Measurements from ENCODE around the gene CCDC116.
"Not testable (repeated sequence)": the region's sequence is repeated elsewhere in the genome, so short reads cannot be mapped to it uniquely, and the experiment has no call there.

The CCDC116 gene

DNA sequence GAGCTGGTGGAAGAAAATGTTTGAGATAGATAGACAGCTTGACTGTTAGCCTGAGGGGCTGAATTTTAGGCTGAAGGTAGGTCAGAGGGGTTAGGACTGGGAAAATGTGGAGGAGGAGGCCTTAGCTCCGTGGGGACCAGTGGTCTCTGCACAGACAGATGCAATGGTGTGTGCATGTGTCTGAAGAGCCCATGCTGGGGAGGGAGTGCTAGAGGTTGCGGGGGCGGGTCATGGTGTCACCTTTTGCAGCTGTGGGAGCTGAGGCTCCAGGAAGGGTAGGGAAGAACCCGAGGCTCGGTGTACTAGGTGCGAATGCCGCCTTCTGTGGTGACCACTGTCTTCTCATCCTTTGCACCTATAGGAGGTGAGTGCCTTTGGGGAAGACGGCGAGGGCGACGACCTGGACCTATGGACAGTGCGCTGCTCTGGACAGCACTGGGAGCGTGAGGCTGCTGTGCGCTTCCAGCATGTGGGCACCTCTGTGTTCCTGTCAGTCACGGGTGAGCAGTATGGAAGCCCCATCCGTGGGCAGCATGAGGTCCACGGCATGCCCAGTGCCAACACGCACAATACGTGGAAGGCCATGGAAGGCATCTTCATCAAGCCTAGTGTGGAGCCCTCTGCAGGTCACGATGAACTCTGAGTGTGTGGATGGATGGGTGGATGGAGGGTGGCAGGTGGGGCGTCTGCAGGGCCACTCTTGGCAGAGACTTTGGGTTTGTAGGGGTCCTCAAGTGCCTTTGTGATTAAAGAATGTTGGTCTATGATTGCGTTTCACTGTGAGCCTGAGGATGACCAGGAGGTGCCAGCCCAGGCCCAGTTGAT, 11.2 kb downstream of the CCDC116 start:
- Histone ChIP-seq H3K4ac (ENCODE audit: low read depth, low read length) (no peak overlapping the region), H3K56ac (ENCODE audit: low read length) (peak overlapping the region; percentile 19), H3K23ac (ENCODE audit: low read length) (no peak overlapping the region), H3K18ac (ENCODE audit: low read length) (no peak overlapping the region), H3K27ac (ENCODE audit: low read depth, low read length) (no peak overlapping the region), H2AK5ac (ENCODE audit: low read length) (no peak overlapping the region), H4K8ac (ENCODE audit: low read depth, low read length) (no peak overlapping the region), H3K4me1 (ENCODE audit: control insufficient read depth, low read depth, low read length) (peaks cover 2% of the 10 kb centered on the region), H2BK5ac (ENCODE audit: low read length) (no peak overlapping the region), H3K9ac (ENCODE audit: low read length) (peak overlapping the region; percentile 91), H3K36me3 (ENCODE audit: control insufficient read depth, insufficient read depth, low read length) (peaks cover 2% of the 10 kb centered on the region), H3K4me2 (ENCODE audit: low read length) (peak overlapping the region; percentile 58), H4K5ac (ENCODE audit: low read length) (peak overlapping the region; percentile 39), H3K4me3 (ENCODE audit: low read length) (no peak overlapping the region), H2BK15ac (replicated peaks; ENCODE audit: low read depth) (no peak overlapping the region), H3K79me2 (ENCODE audit: control insufficient read depth, insufficient read depth, low read length) (no peaks in the 10 kb centered on the region), H3K79me1 (ENCODE audit: low read length) (peaks cover 6% of the 10 kb centered on the region), H2BK120ac (ENCODE audit: low read depth, low read length) (no peak overlapping the region), H3K27me3 (ENCODE audit: insufficient read depth, low read length, poor library complexity) (no peaks in the 10 kb centered on the region)
- no peak for DNase-seq
- WGBS (ENCODE audit: extremely low coverage, insufficient coverage, low lambda C conversion rate), result no CpG with 5 or more reads among the region's 22 CpGs

DNA sequence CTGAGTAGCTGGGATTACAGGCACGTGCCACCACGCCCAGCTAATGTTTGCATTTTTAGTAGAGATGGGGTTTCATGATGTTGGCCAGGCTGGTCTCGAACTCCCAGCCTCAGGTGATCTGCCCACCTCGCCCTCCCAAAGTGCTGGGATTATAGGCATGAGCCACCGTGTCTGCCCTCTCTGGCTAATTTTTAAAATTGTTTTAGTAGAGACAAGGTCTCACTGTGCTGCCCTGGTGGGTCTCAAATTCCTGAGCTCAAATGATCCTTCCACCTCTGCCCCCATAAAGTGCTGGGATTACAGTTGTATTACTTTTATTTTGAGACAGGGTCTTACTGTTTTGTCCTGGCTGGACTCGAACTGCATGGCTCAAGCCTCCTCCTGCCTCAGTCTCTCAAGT, 13.0 kb downstream of the CCDC116 start:
- H4K5ac ChIP-seq (ENCODE audit: low read length); H3K4me1 ChIP-seq (ENCODE audit: control insufficient read depth, low read depth, low read length); H3K23ac ChIP-seq (ENCODE audit: low read length); H3K9ac ChIP-seq (ENCODE audit: low read length); H2BK120ac ChIP-seq (ENCODE audit: low read depth, low read length); H4K8ac ChIP-seq (ENCODE audit: low read depth, low read length); H2BK5ac ChIP-seq (ENCODE audit: low read length); H3K4ac ChIP-seq (ENCODE audit: low read depth, low read length); H3K4me3 ChIP-seq (ENCODE audit: low read length); H2AK5ac ChIP-seq (ENCODE audit: low read length); H3K79me2 ChIP-seq (ENCODE audit: control insufficient read depth, insufficient read depth, low read length); H2BK15ac ChIP-seq (replicated peaks; ENCODE audit: low read depth); H3K56ac ChIP-seq (ENCODE audit: low read length); H3K27me3 ChIP-seq (ENCODE audit: insufficient read depth, low read length, poor library complexity); H3K4me2 ChIP-seq (ENCODE audit: low read length); H3K27ac ChIP-seq (ENCODE audit: low read depth, low read length); H3K36me3 ChIP-seq (ENCODE audit: control insufficient read depth, insufficient read depth, low read length); DNase-seq; H3K79me1 ChIP-seq (ENCODE audit: low read length); H3K18ac ChIP-seq (ENCODE audit: low read length): not testable (repeated sequence)
- WGBS (ENCODE audit: extremely low coverage, insufficient coverage, low lambda C conversion rate), result no CpG with 5 or more reads among the region's 6 CpGs

DNA sequence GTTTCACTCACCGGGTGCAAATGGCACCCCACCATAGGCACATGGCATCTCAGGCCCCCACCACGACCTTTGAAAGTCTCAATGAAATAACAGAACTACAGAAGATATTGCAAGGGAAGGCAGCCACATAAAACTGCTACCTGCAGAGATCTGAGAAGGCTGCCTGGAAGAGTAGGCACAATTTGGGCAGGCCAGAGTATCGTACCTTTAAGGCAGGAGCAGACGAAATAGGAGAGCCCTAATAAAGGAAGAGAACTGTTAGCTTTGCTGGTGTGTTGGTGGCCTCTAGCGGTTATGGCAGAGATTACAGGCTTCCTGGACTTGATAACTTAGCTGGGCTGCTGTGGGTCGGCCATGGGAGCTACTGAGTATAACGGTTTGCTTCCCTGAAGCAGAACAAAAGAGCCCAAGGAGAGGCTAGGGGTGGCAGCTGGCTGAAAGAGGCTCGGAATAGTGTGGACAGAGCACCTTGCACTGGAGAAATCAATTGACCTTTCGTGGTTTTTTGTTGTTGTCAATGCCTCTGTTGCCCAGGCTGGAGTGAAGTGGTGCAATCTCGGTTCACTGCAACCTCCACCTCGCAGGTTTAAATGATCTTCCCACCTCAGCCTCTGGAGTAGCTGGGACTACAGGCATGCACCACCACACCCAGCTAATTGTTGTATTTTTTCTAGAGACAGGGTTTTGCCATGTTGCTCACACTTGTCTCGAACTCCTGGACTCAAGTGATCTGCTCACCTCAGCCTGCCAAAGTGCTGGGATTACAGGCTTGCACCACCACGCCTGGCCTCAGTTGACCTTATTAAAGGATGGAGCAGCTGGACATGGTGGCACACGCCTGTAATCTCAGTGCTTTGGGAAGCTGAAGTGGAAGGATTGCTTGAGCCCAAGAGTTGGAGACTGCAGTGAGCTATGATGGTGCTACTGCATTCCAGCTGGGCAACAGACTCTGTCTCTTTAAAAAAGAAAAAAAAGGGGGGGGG, 14.3 kb downstream of the CCDC116 start:
- H3K4ac ChIP-seq (ENCODE audit: low read depth, low read length), result no peak overlapping the region
- H2BK120ac ChIP-seq (ENCODE audit: low read depth, low read length), result no peak overlapping the region
- H3K79me2 ChIP-seq (ENCODE audit: control insufficient read depth, insufficient read depth, low read length), result no peaks in the 10 kb centered on the region
- H3K27me3 ChIP-seq (ENCODE audit: insufficient read depth, low read length, poor library complexity), result no peaks in the 10 kb centered on the region
- no peak overlapping the region for H2BK5ac ChIP-seq (ENCODE audit: low read length)
- peaks cover 6% of the 10 kb centered on the region for H3K79me1 ChIP-seq (ENCODE audit: low read length)
- H3K36me3 ChIP-seq (ENCODE audit: control insufficient read depth, insufficient read depth, low read length), result peaks cover 2% of the 10 kb centered on the region
- H3K4me1 ChIP-seq (ENCODE audit: control insufficient read depth, low read depth, low read length), result peaks cover 7% of the 10 kb centered on the region
- H3K9ac ChIP-seq (ENCODE audit: low read length), result no peak overlapping the region
- H3K4me3 ChIP-seq (ENCODE audit: low read length), result no peak overlapping the region
- H3K23ac ChIP-seq (ENCODE audit: low read length), result no peak overlapping the region
- WGBS (ENCODE audit: extremely low coverage, insufficient coverage, low lambda C conversion rate), result no CpG with 5 or more reads among the region's 14 CpGs
- peak; percentile 88 for DNase-seq
- no peak overlapping the region for H3K4me2 ChIP-seq (ENCODE audit: low read length)
- H2BK15ac ChIP-seq (replicated peaks; ENCODE audit: low read depth), result no peak overlapping the region
- no peak overlapping the region for H4K8ac ChIP-seq (ENCODE audit: low read depth, low read length)
- no peak overlapping the region for H2AK5ac ChIP-seq (ENCODE audit: low read length)
- no peak overlapping the region for H4K5ac ChIP-seq (ENCODE audit: low read length)
- no peak overlapping the region for H3K27ac ChIP-seq (ENCODE audit: low read depth, low read length)
- no peak overlapping the region for H3K18ac ChIP-seq (ENCODE audit: low read length)
- no peak overlapping the region for H3K56ac ChIP-seq (ENCODE audit: low read length)

DNA sequence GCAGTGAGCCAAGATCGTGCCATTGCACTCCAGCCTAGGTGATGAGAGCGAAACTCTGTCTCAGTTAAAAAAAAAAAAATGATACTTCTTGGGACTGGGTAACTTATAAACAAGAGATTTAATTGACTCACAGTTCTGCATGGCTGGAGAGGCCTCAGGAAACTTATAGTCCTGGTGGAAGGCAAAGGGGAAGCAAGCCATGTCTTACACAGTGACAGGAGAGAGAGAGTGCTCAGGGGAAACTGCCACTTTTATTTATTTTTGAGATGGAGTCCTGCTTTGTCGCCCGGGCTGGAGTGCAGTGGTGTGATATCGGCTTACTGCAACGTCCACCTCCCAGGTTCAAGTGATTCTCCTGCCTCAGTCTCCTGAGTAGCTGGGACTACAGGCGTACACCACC, 17.7 kb downstream of the CCDC116 start:
- Histone ChIP-seq H3K56ac (ENCODE audit: low read length) (no peak overlapping the region), H3K79me1 (ENCODE audit: low read length) (peaks cover 4% of the 10 kb centered on the region), H3K4ac (ENCODE audit: low read depth, low read length) (no peak overlapping the region), H3K9ac (ENCODE audit: low read length) (no peak overlapping the region), H3K36me3 (ENCODE audit: control insufficient read depth, insufficient read depth, low read length) (peaks cover 4% of the 10 kb centered on the region), H4K8ac (ENCODE audit: low read depth, low read length) (no peak overlapping the region), H3K79me2 (ENCODE audit: control insufficient read depth, insufficient read depth, low read length) (no peaks in the 10 kb centered on the region), H2BK5ac (ENCODE audit: low read length) (no peak overlapping the region), H3K23ac (ENCODE audit: low read length) (no peak overlapping the region), H4K5ac (ENCODE audit: low read length) (no peak overlapping the region), H3K27ac (ENCODE audit: low read depth, low read length) (no peak overlapping the region), H3K4me2 (ENCODE audit: low read length) (no peak overlapping the region), H3K4me1 (ENCODE audit: control insufficient read depth, low read depth, low read length) (peaks cover 6% of the 10 kb centered on the region), H3K27me3 (ENCODE audit: insufficient read depth, low read length, poor library complexity) (no peaks in the 10 kb centered on the region), H2BK15ac (replicated peaks; ENCODE audit: low read depth) (no peak overlapping the region), H3K4me3 (ENCODE audit: low read length) (no peak overlapping the region), H2BK120ac (ENCODE audit: low read depth, low read length) (no peak overlapping the region), H2AK5ac (ENCODE audit: low read length) (no peak overlapping the region), H3K18ac (ENCODE audit: low read length) (no peak overlapping the region)
- DNase-seq, result no peak
- no CpG with 5 or more reads among the region's 7 CpGs for WGBS (ENCODE audit: extremely low coverage, insufficient coverage, low lambda C conversion rate)

DNA sequence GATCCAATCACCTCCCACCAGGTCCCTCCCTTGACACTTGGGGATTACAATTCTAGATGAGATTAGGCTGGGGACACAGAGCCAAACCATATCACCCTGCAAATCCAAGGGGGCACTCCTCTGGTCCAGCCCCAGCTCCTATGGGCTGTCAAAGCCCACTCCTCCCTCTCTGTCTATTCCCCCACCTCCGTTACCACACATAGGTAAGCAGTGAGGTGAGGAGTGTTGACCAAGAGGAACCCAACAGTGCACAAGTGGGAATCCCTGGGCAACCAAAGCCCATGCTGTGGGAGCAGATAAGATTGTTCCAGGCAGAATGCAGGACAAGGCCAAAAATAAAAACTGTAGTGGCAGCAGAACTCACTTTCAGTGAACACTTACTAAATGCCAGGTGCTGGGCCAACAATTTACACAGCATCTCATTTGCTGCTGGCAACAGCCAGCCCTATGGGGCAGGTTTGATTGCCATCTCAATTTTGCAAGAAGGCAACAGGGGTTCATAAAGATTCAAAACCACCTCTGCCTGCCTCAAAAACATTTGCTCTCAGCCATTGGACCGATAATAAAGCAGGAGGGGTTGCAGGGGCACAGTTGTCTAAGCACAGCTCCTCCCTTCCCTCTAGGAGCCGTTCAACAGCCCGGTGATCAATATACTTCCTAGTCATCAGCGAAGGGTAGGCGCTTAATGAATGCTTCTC, 18.4 kb downstream of the CCDC116 start:
- Histone ChIP-seq H3K36me3 (ENCODE audit: control insufficient read depth, insufficient read depth, low read length) (peaks cover 2% of the 10 kb centered on the region), H3K4me3 (ENCODE audit: low read length) (peak overlapping the region; percentile 50), H2BK120ac (ENCODE audit: low read depth, low read length) (no peak overlapping the region), H3K9ac (ENCODE audit: low read length) (peak overlapping the region; percentile 84), H3K27me3 (ENCODE audit: insufficient read depth, low read length, poor library complexity) (no peaks in the 10 kb centered on the region), H3K18ac (ENCODE audit: low read length) (peak overlapping the region; percentile 81), H3K23ac (ENCODE audit: low read length) (no peak overlapping the region), H3K4me2 (ENCODE audit: low read length) (peak overlapping the region; percentile 83), H3K4ac (ENCODE audit: low read depth, low read length) (peak overlapping the region; percentile 88), H3K79me1 (ENCODE audit: low read length) (peaks cover 4% of the 10 kb centered on the region), H4K5ac (ENCODE audit: low read length) (no peak overlapping the region), H3K56ac (ENCODE audit: low read length) (peak overlapping the region; percentile 91), H4K8ac (ENCODE audit: low read depth, low read length) (no peak overlapping the region), H2BK5ac (ENCODE audit: low read length) (peak overlapping the region; percentile 50), H3K27ac (ENCODE audit: low read depth, low read length) (peak overlapping the region; percentile 83), H3K4me1 (ENCODE audit: control insufficient read depth, low read depth, low read length) (peaks cover 6% of the 10 kb centered on the region), H2AK5ac (ENCODE audit: low read length) (peak overlapping the region; percentile 58), H3K79me2 (ENCODE audit: control insufficient read depth, insufficient read depth, low read length) (no peaks in the 10 kb centered on the region), H2BK15ac (replicated peaks; ENCODE audit: low read depth) (no peak overlapping the region)
- WGBS (ENCODE audit: extremely low coverage, insufficient coverage, low lambda C conversion rate), result no CpG with 5 or more reads among the region's 6 CpGs
- peak; percentile 40 for DNase-seq
